NCI-H510A treated with DMSO at 0.1 percent for 48 hours (cell line): ENCODE measurements around the gene EPN2.
"Not testable (repeated sequence)": the region's sequence is repeated elsewhere in the genome, so short reads cannot be mapped to it uniquely, and the experiment has no call there.

Experiments used
- DNase-seq: peaks from one replicate; lab custom pipeline; 2025; lab: John Stamatoyannopoulos, UW

The EPN2 gene

GRCh38 chr17:19345486-19346350, 108.6 kb downstream of the EPN2 start:
- DNase-seq, result no peak

GRCh38 chr17:19346351-19347255, 109.4 kb downstream of the EPN2 start:
- DNase-seq, result no peak

DNA sequence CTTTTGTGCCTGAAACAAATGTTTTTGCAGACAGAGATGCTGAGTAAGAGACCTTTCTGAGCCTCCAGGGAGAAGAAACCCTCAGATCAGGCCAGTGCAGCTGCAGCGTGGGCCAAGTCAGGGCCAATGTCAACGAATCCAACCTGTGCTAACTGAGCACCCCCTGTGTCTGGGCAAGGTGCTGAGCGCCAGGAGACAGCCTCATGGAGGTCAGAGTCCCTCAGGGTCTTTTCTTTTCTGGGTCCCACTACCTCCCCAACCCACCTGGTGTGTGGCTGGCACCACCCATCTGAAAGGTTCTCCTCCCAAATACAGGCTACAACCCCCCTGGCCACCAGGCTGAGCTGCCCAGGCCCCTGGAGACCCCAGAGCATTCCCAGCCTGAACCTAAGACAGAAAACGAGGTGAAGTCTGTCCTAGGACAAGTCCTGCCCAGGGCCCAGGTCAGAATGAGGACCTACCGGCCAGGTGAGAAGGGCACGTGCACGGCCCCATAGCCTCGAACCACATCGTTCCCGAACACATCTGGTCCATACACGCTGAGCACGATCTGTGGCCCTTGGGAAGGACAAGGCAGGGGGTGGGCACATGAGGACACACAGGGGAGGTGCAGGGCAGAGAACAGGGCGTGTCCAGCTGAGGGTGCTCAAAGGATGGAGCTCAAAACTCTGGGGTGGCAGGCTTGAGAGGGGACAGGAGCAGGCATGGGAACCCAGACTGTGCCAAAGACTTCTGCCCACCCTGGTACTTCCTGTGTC, 110.3 kb downstream of the EPN2 start:
- DNase-seq, result no peak

- no peak for DNase-seq
These were observed 111.0 kb downstream of the EPN2 start for GRCh38 chr17:19348081-19348650.

- DNase-seq, result no peak
These were observed 111.6 kb downstream of the EPN2 start for GRCh38 chr17:19348806-19349205.

- not testable (repeated sequence) for DNase-seq
These were observed 116.2 kb downstream of the EPN2 start for GRCh38 chr17:19353401-19353800.

- no peak for DNase-seq
These were observed 117.6 kb downstream of the EPN2 start for GRCh38 chr17:19354748-19355147.

- DNase-seq, result no peak
These were observed 120.2 kb downstream of the EPN2 start for GRCh38 chr17:19357351-19357750.

GRCh38 chr17:19357761-19358160, 120.6 kb downstream of the EPN2 start:
- no peak for DNase-seq

DNA sequence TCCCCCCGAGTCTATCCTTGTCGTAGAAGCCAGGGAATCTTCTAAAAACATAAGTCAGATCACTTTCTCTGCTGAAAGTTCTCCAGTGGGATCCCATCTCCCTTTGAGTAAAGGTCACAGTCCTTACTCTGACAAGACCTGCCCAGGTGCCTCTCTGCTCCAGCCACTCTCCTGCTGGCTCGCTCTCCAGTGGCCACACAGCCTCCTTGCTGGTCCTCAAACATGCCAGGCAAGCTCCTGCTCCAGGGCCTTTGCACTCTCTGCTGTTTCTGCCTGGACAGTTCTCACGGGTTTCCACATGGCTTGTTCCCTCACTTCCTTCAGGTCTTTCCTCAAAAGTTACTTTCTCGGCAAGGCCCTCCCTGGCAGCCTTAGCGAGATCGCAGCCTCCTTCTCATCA, 122.0 kb downstream of the EPN2 start:
- DNase-seq, result no peak

DNA sequence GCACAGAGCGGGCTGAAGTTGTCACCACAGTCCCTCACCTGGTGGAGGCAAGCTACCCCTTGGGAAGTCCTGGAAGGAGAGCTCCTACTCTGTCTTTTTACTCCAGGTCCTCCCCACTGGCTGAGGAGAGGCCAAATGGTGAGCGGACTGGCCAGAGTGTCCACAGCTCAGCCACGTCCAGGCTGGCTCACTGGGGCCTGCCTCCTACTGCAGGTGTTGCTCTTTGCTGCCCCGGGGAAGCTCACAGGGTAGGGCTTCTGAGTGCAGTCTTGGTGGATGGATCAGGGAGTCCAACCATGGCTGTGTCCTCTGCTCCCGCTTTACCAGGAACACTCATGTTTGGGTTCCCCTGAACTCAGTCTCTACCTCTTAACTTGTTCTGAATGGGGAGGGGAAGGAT, 122.7 kb downstream of the EPN2 start:
- DNase-seq, result no peak

GRCh38 chr17:19360772-19361171, 123.6 kb downstream of the EPN2 start:
- no peak for DNase-seq

- no peak for DNase-seq
These were observed 124.2 kb downstream of the EPN2 start for GRCh38 chr17:19361326-19361725.

GRCh38 chr17:19361944-19362276, 124.7 kb downstream of the EPN2 start:
- DNase-seq, result no peak

DNA sequence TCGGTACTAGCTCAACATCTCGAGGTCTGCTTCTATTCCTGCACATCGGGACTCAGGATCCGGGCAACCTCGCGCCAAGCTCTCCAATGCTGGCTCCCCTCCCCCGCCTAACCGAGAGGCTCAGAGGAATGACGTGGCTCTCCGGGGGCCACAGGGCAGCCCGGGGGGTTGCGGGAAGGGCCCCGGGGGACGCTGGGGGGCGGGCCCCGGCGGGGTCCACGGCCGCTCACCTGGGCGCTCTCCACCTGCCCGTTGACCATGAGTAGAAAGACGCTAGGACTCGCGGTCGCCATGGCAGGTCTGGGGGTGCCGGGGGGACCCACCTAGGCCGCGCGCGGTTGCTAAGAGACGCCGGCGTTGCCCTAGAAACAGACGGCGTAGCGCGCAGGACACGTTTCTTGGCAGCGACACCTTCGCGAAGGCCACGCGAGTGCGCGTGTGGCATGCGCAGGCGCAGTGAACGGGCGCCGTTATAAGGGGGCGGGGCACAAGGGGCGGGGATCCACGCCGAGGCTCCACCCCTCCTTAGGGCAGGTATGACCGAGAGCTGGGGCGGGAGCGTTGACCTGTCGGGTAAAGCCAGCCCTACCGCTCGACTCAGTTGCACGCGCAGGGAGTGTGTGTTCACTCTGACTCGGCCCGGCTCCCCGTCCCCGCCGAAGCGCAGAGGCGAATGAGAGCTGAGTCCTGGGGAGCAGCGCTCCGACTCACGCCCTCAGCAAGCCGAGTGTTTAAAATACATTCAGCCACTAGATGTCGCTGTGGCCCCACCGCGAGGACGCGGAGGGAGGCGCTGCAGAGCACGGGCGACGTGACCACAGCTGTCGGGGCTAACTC, 125.3 kb downstream of the EPN2 start, which contains the start of gene B9D1:
TSS of gene B9D1 (minus strand) at position 447 of the 837 bp plus-strand sequence. CDS start at position 293, 154 bp downstream.
- peak; percentile 97 for DNase-seq

- no peak for DNase-seq
These were observed 125.9 kb downstream of the EPN2 start for GRCh38 chr17:19363114-19363438.

DNA sequence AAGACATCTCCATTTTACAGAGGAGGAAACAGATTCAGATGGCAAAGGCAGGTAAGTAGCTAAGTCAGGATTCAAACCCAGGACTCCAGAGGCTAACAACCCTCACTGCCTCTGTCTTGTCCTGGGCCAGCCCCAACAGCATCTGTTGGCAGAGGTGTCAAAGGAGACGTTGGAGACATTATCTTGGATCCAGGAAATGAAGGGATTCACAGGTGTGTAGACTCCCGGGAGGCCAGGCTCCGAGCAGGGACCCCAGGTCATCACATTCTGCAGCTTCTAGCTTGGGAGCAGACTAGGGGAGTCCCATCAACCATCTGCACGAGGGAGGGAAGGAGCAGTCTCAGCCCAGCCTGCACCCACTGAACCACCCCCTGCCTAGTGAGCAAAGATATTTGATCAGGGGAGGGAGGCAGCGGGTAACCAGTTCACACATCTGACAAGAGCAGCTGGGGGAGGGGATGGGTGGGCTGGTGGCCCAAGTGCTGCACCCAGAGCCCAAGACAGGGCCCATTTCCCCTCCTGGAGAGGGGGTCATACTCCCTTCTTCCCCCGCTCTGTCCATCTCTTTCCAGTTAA, 126.4 kb downstream of the EPN2 start:
- no peak for DNase-seq

DNA sequence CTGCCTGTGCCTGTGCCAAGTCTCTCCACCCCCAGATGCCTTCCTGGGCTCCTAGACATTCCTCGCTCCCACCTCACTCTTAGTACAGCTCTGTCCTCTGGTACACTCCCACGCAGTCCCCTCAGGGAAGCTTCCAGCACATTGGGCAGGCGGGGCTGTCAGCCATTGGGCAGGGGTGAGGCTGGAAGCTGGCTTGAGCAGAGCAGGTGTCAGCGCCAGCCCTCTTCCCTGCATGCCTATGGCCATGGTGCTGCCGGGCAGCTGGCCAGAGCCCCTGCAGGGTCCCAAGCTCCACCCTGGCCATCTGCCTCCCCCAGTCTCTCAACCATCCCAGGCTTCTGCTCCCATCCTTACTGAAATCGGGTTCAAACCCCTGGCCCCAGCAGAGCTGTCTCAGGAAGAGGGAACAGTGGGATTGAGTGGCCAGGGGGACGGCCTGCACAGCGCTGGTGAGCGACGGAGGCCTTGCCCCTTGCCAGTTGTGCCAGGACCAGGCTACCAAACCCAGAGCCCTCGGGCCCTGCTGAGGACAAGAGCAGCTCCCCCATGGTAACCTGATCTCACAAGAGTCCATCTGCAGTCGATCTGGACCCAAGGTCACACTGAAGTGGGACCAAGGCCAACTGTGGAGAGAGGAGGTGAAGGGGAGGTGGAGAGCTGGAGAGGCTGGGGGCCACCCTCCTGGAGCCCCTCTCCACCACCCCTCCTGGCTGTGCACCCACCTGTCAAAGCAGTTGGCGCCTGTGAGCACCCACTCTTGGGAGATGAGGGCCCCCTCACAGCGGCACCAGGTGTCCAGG, 127.7 kb downstream of the EPN2 start:
- DNase-seq, result no peak

DNA sequence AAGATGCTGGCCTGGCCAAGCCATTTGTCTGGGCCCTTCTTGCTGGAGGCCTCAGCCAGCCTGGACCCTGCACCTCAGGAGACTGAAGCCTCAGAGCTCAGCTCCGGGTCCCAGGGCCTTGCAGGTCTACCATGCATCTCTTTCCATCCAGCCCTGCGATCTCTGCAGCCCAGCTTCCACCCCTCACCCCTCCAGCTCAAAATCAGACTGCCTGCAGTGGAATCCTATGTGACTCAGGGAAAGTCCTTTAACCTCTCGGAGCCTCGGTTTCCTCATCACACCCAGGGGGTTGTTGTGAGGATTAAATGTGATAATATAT, 128.3 kb downstream of the EPN2 start:
- DNase-seq, result no peak
